ENCODE results near the gene MSI2.

- TF ChIP-seq SUZ12 (IDR thresholded peaks at IDR 0.05; ENCODE audit: extremely low read depth, insufficient read depth, insufficient read length) (no peak), YY1 (IDR thresholded peaks at IDR 0.05; ENCODE audit: insufficient read depth, insufficient read length) (no peak), ZNF274 (IDR thresholded peaks at IDR 0.05; ENCODE audit: low read depth, low read length) (no peak)
Observed at GRCh38 chr17:57349541-57350247, 93.4 kb downstream of the MSI2 start.
